HG02943 (cell line): ENCODE data around the gene CORO6.

Experiments used
- ATAC-seq: cut with Tn5 transposase; IDR thresholded peaks from one replicate; pipeline ENCODE4 v1.9.1; 2021; ENCODE audit warnings: mild to moderate bottlenecking, low read depth, moderate library complexity; ENCODE audit not compliant: unreplicated experiment

Gene CORO6

GRCh38 chr17:29614349-29615047 lies 8.2 kb downstream of the CORO6 start:
- no peak for ATAC-seq

- ATAC-seq: no peak
Observed at GRCh38 chr17:29613856-29614255, 8.9 kb downstream of the CORO6 start.

GRCh38 chr17:29613352-29613837 lies 9.3 kb downstream of the CORO6 start:
- ATAC-seq: no peak

DNA sequence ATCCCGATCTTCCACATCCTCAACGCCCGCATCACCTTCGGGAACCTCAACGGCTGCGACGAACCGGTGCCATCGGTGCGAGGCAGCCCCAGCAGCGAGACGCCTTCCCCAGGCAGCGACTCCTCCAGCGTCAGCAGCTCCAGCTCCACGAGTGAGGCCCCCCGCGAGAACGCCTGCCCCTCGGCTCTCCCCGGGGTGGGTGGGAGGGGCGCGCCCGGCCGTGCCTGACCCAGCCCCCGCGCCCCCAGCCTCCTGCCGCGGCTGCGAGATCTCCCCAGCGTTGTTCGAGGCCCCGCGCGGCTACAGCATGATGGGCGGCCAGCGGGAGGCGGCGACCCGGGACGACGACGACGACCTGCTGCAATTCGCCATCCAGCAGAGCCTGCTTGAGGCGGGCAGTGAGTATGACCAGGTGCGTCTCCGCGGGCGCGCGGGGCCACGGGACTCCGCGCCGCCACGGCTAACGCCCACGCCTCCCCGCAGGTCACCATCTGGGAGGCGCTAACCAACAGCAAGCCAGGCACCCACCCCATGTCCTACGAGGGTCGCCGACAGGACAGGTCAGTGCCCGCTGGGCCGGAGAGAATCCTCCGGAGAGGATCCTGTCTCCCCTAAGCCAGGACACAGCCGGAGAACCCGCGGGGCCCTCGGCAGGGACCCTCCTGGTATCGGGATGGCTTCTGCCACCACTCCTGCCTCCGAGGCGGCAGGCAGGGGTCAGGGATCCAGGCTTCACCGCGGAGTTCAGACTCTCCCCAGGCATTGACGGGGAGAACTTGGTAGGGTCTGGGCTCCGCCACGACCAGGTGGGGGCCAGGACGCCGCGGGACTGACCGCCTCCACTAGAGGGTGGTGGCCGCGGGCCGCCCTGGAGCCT lies 10.1 kb downstream of the CORO6 start:
- ATAC-seq: no peak

DNA sequence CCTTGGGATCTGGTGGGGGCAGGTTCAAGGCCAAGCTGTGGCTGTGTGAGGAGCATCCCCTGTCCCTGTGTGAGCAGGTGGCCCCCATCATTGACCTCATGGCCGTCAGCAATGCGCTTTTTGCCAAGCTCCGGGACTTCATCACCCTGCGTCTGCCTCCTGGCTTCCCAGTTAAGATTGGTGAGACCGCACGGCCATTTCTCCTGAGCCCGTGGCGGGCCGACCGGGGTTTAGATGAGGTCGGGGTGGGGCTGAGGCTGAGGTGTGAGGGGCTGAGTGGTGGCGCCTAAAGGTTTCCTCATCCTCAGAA lies 10.7 kb downstream of the CORO6 start:
- ATAC-seq: no peak

DNA sequence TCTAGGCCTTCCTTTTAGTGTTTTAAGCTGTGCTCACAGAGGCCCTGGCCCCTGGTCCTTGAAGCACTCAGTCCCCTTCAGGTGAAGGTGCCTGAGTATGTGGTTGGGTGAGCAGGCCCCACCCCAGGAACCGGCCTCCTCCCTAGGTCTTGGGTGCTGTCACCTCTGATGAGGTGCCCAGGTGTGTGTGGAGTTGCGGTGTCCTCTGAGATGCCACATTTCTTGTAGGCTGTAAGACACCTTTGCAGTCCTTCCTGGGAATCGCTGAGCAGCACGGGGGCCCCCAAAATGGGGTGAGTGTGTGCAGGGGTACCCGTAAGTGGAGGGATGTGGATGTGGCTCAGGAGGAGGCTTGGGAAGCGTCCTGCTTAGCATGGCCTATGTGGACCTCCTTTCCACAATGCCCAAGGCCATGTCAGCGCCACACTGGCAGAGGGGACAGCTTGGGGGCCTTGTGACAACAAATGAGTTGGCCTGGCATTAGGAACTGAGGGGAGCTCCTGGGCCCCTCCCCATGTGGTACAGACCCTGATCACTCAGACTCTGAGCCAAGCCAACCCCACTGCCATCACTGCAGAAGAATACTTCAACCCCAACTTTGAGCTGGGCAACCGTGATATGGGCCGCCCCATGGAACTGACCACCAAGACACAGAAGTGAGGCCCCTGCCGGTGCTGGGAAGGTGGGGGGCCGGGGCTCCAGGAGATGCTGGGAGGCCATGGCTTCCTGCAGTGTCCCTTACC lies 11.2 kb downstream of the CORO6 start:
- ATAC-seq: no peak

- ATAC-seq: no peak
Observed at GRCh38 chr17:29610395-29610794, 12.3 kb downstream of the CORO6 start.

DNA sequence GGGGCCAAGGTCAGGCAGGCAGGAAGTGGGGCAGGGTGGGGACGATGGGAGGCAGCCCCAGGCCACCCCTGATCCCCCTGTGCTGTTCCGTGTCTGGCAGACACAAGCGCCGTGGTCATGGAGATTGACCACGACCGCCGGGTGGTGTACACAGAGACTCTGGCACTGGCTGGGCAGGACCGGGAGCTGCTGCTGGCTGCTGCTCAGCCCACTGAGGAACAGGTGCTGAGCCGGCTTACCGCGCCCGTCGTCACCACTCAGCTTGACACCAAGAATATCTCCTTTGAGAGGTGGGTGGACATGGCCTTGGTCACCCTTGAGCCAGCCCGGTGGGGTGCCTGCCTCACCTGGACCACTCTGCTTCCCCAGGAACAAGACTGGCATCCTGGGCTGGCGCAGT lies 13.7 kb downstream of the CORO6 start:
- no peak for ATAC-seq

GRCh38 chr17:29607557-29608195 lies 15.0 kb downstream of the CORO6 start:
- ATAC-seq: no peak

- no peak for ATAC-seq
Observed at GRCh38 chr17:29603109-29603674, 19.5 kb downstream of the CORO6 start.

DNA sequence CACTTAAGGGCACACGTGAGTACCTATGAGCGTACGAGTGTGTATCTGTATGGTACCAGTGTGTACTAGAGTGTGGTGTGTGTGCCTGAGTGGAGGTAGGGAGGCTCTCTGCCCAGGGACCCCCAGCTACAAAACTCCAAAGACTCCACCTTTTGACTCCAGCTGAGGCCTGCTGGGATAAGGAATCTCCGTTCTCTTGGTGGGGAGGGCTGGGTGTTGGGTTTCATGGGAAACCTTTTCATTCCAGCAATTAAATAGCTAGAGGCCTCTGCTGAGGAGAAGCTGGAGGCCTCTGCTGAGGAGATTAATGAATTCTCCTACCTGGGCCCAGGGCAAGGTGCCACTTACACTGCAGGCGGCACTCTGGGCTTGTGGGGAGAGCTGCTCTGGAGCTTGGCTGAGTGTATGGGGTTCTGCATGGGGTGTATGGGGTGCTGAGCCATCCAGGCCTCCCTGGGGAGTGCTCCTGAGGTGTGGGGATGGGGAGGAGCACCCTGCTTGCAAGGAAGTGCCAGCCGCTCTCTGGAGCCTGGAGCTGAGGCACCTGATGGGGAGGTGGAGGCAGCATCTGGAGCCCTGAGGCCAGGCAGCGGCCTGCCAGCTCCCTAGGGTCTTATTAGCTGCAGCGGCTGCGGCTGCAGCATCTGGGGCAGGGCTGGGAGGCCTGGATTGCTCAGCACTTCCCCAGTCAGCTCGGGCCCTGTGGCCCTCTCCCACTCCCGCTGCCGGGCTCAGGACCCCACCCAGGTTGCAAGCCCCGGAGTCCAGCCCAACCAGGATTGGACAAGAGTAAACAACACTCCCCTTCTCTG lies 25.1 kb downstream of the CORO6 start:
- ATAC-seq: no peak

GRCh38 chr17:29596811-29597210 lies 25.9 kb downstream of the CORO6 start:
- ATAC-seq: no peak

DNA sequence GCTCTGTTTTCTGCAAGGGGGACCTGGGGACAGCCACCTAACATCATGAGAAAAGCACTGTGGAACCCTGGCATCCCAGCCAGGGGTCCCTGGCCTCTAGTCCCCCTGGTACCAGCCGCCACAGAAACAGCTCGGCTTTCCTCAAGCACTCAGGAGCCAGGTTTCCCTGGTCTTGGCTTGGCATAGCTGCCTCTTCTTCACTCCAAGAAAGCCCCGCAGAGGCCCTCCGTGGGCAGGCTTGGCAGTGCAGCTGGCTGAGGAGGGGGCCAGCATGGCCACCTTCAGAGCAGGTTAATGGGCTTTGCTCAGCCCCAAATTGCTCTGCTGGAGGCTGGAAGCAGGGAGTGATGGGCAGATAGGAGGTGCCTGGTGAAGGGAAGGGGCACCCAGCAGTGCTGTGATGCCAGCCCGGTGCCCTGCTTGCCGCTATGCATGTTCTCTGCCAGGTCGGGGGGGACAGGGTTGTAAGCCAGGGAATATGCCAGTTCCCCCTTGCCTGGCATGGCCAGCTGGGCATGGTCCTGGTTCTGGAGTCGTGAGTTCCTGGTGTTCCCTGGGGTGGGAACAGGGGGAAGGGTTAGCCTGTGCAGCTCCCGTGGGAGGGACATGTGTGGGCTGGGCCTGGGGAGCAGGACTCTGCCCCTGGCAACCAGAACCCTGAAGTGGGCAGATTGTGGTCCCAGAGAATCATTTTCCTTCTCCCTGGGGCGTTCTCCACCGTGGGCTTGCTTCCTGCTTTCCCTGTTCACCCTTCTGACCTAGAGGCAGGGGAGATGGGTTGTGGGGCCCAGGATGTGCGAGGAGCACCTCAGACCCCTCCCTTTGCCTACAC lies 26.6 kb downstream of the CORO6 start:
- no peak for ATAC-seq

DNA sequence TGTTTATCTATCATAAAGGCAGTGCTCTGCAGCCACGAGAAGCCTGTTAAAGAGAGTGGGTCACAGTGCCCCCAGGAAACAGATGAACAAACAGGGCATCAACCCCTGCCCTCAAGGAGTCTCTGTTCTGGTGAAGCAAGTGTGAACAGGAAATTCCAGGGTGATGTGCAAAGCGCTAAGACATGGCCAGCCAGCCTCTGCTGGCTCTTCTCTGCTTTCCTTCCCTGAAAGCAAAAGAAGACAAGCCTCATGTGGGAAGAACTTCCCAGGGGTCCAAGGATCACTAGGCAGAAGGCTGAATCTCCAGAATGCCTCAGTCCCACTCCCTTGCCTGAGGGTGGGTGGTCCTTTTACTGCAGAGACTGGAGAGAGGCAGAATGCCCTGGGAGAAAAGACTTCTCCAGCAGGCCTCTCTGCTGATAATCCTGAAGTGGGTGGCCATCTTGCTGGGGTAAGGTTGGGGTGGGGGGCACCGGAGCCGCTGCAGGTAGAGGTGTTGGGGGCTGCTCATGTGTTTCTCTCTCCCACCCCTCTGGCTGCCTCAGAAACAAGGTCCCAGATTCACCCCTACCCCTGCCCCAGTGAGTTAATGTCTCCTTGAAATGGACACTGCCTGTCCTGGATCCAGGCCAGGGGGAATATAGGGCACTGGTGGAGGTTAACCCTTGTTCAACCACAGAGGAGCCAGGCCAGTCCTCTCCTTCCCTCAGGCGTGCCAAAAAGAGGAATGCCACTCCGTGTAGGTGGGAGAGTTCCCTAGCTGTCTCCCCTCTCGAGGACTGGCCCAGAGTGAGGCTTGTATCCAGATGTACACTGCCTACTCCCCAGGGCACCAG lies 27.4 kb downstream of the CORO6 start:
- no peak for ATAC-seq

DNA sequence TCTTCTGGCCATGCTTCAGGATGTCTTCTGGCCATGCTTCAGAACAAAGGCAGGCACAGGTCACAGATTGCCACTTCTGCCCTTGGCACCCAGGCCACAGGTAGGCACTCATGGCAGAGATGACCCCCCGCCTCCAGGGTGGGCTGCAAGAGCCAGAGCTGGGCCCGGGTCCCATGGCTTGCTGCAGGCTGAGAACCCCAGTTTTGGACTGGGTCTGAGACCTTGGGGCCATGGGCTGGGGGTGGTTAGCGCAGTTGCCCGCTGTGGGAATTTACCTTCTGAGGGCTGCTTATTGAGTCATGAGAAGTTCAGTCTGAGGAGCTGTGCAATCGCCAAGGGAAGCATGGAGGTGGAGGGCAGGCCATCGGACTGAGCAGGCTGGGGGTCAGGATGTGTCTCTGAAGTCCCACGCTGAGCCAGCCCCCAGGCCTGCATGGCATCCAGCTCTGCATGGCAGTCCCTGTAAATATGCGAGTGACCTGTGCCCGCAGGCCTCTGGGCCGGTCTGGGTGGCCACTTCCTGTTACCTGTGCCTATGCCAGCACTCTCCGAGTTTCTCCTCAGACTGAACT lies 28.1 kb downstream of the CORO6 start:
- no peak for ATAC-seq

DNA sequence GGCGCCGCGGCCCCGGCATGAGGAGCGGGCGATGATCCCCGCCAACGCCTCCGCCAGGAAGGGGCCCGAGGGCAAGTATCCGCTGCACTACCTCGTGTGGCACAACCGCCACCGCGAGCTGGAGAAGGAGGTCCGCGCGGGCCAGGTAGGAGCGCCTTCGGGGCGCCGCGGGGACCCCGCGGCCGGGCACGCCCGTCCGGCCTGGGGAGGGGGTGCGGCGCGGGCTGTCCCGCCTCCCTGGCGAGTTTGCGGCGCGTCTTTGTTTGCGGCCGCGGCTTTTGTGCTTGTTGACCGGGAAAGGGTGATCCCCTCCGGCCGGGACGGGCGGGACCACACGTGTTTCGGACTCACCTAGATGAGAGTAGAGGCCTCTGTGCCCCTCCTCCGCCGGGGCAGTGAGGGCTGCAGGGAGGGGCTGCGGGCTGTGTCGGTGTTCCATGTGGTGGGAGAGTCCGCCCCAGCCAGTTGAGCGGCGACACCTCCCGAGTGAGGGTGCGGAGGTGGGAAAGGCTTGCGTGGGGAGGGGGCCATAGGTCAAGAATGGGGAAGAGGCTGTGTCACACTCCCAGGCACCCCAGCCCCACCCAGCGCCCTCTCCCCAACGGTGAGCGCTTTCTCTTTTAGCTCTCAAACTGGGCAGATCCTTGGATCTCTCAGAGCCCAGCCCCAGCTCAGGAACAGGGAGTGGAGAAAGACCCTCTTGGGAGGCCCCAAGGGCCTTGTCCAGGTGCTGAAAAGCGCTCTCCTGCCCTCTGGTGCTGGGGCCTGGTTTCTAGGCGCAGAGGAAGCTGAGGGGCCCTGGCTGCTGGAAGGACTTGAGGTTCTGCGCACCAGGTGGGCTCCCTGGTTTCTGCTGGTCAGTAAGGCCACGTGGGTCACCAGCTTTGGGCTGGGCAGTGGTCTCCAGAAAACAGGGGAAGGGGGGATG lies 28.9 kb downstream of the CORO6 start:
- ATAC-seq: no peak
